ENCODE measurements around the gene KLF11. TPM values are rescaled to one million over a fixed set of nuclear protein-coding genes. Genes with fewer than 3 reads are reported as not detected.

Gene KLF11
- total and polyA plus RNA-seq, 2 of the 8 experiments (the other 6 are each of a cell fraction or from before 2014, with no cell fraction given): 6.4 to 10.1 TPM

DNA sequence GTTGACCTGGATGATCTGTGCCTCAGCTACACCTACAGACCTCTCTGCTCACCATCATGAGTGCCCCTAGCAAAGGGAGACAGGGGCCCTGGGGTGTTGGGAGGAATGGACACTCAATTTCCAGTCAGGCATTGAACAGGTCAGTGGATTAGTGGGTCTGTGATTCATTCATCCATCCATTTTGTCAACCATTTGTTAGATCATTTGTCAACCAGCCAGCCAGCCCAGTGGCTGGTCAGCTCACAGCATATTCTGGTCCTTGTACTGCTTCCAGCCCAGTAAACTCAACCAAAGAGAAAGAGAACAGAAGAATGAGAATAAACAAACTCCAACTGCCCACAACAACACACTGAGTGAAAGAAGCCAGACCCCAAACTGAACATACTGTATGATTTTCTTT lies 4.6 kb upstream of the KLF11 start (continued):
- TF ChIP-seq EZH2 (IDR thresholded peaks at IDR 0.05; ENCODE audit: low read depth, low read length, severe bottlenecking) (no peak), SIRT6 (IDR thresholded peaks at IDR 0.05; ENCODE audit: low read length) (no peak)
